ENCODE data around the gene TNNI3K. TPM values are rescaled to one million over a fixed set of nuclear protein-coding genes. Genes with fewer than 3 reads are reported as not detected.

Gene TNNI3K
- total RNA-seq, 1 donor from 2014 or later: not detected

GRCh38 chr1:74402873-74403272, 167.7 kb downstream of the TNNI3K start:
- no peak overlapping the region for H3K4me3 Mint-ChIP-seq (ENCODE audit: unreplicated experiment)
- no peaks in the 10 kb centered on the region for H3K27me3 Mint-ChIP-seq (ENCODE audit: unreplicated experiment)

GRCh38 chr1:74403606-74404005, 168.4 kb downstream of the TNNI3K start:
- no peak for DNase-seq
- H3K4me3 Mint-ChIP-seq (ENCODE audit: unreplicated experiment): no peak overlapping the region
- H3K36me3 Mint-ChIP-seq (ENCODE audit: unreplicated experiment): no peaks in the 10 kb centered on the region
- H3K27me3 Mint-ChIP-seq (ENCODE audit: unreplicated experiment): no peaks in the 10 kb centered on the region
- H3K27ac Mint-ChIP-seq (ENCODE audit: unreplicated experiment): no peak overlapping the region
- no peaks in the 10 kb centered on the region for H3K9me3 Mint-ChIP-seq (ENCODE audit: unreplicated experiment)
- no peaks in the 10 kb centered on the region for H3K4me1 Mint-ChIP-seq (ENCODE audit: low read depth, unreplicated experiment)
- no peak for TF ChIP-seq CTCF (IDR thresholded peaks at IDR 0.05; ENCODE audit: partially characterized antibody, unreplicated experiment)

More at GRCh38 chr1:74402873-74403272, 167.7 kb downstream of the TNNI3K start:
- Mint-ChIP-seq H3K9me3 (ENCODE audit: unreplicated experiment) (no peaks in the 10 kb centered on the region), H3K4me1 (ENCODE audit: low read depth, unreplicated experiment) (no peaks in the 10 kb centered on the region), H3K27ac (ENCODE audit: unreplicated experiment) (no peak overlapping the region), H3K36me3 (ENCODE audit: unreplicated experiment) (no peaks in the 10 kb centered on the region)
- no peak for TF ChIP-seq CTCF (IDR thresholded peaks at IDR 0.05; ENCODE audit: partially characterized antibody, unreplicated experiment)
- no peak for DNase-seq

- Mint-ChIP-seq H3K27me3 (ENCODE audit: unreplicated experiment) (no peaks in the 10 kb centered on the region), H3K36me3 (ENCODE audit: unreplicated experiment) (no peaks in the 10 kb centered on the region), H3K27ac (ENCODE audit: unreplicated experiment) (no peak overlapping the region), H3K4me1 (ENCODE audit: low read depth, unreplicated experiment) (no peaks in the 10 kb centered on the region), H3K9me3 (ENCODE audit: unreplicated experiment) (no peaks in the 10 kb centered on the region), H3K4me3 (ENCODE audit: unreplicated experiment) (no peak overlapping the region)
- no peak for DNase-seq
- TF ChIP-seq CTCF (IDR thresholded peaks at IDR 0.05; ENCODE audit: partially characterized antibody, unreplicated experiment): no peak
Observed at GRCh38 chr1:74406759-74407158, 171.6 kb downstream of the TNNI3K start.

GRCh38 chr1:74407902-74408301, 172.7 kb downstream of the TNNI3K start:
- no peak for DNase-seq
- Mint-ChIP-seq H3K27me3 (ENCODE audit: unreplicated experiment) (no peaks in the 10 kb centered on the region), H3K4me1 (ENCODE audit: low read depth, unreplicated experiment) (no peaks in the 10 kb centered on the region), H3K9me3 (ENCODE audit: unreplicated experiment) (no peaks in the 10 kb centered on the region), H3K4me3 (ENCODE audit: unreplicated experiment) (no peak overlapping the region), H3K36me3 (ENCODE audit: unreplicated experiment) (no peaks in the 10 kb centered on the region), H3K27ac (ENCODE audit: unreplicated experiment) (no peak overlapping the region)
- no peak for TF ChIP-seq CTCF (IDR thresholded peaks at IDR 0.05; ENCODE audit: partially characterized antibody, unreplicated experiment)

- Mint-ChIP-seq H3K27me3 (ENCODE audit: unreplicated experiment) (no peaks in the 10 kb centered on the region), H3K9me3 (ENCODE audit: unreplicated experiment) (no peaks in the 10 kb centered on the region), H3K36me3 (ENCODE audit: unreplicated experiment) (no peaks in the 10 kb centered on the region), H3K4me3 (ENCODE audit: unreplicated experiment) (no peak overlapping the region), H3K4me1 (ENCODE audit: low read depth, unreplicated experiment) (no peaks in the 10 kb centered on the region), H3K27ac (ENCODE audit: unreplicated experiment) (no peak overlapping the region)
- no peak for TF ChIP-seq CTCF (IDR thresholded peaks at IDR 0.05; ENCODE audit: partially characterized antibody, unreplicated experiment)
- no peak for DNase-seq
Observed at GRCh38 chr1:74412244-74412643, 177.1 kb downstream of the TNNI3K start.
